HG02840 (cell line): Measurements from ENCODE around the gene VAT1.

Source experiments
- ATAC-seq: cut with Tn5 transposase; IDR thresholded peaks from one replicate; pipeline ENCODE4 v1.9.1; 2021; ENCODE audit warnings: mild to moderate bottlenecking, moderate library complexity, moderate number of reproducible peaks; ENCODE audit not compliant: unreplicated experiment, low FRiP score

The VAT1 gene

GRCh38 chr17:43028221-43028861 lies 6.2 kb upstream of the VAT1 start:
- ATAC-seq, result no peak

GRCh38 chr17:43027091-43028032 lies 5.2 kb upstream of the VAT1 start:
- no peak for ATAC-seq

- no peak for ATAC-seq
Measured at GRCh38 chr17:43026595-43026994, 4.4 kb upstream of the VAT1 start.

- no peak for ATAC-seq
Measured at GRCh38 chr17:43025766-43026537, 3.8 kb upstream of the VAT1 start.

- no peak for ATAC-seq
Measured at GRCh38 chr17:43025290-43025657, 3.1 kb upstream of the VAT1 start.

GRCh38 chr17:43024407-43025289 lies 2.5 kb upstream of the VAT1 start, which contains the start of gene RND2:
Gene RND2 (plus strand): TSS chr17:43025231. CDS start chr17:43025348, 117 bp downstream.
- no peak for ATAC-seq

- ATAC-seq, result no peak
Measured at GRCh38 chr17:43020789-43021740, 1.1 kb downstream of the VAT1 start.

- no peak for ATAC-seq
Measured at GRCh38 chr17:43020030-43020621, 2.1 kb downstream of the VAT1 start.

- no peak for ATAC-seq
Measured at GRCh38 chr17:43019418-43019817, 2.8 kb downstream of the VAT1 start.

- ATAC-seq, result no peak
Measured at GRCh38 chr17:43018932-43019331, 3.3 kb downstream of the VAT1 start.

GRCh38 chr17:43018008-43018853 lies 4.0 kb downstream of the VAT1 start:
- no peak for ATAC-seq

- ATAC-seq, result no peak
Measured at GRCh38 chr17:43016216-43016615, 6.0 kb downstream of the VAT1 start.

- no peak for ATAC-seq
Measured at GRCh38 chr17:43015579-43015978, 6.6 kb downstream of the VAT1 start.

GRCh38 chr17:43014649-43015542 lies 7.3 kb downstream of the VAT1 start:
- ATAC-seq, result no peak

GRCh38 chr17:43014020-43014648 lies 8.1 kb downstream of the VAT1 start:
- ATAC-seq, result no peak

GRCh38 chr17:43013296-43013695 lies 8.9 kb downstream of the VAT1 start:
- ATAC-seq, result no peak
